GM18511 (cell line): ENCODE results near the gene BRSK2.
"Not testable (repeated sequence)": the region's sequence is repeated elsewhere in the genome, so short reads cannot be mapped to it uniquely, and the experiment has no call there.

ENCODE experiments used
- ATAC-seq: cut with Tn5 transposase; IDR thresholded peaks from one replicate; pipeline ENCODE4 v1.9.1; 2021; ENCODE audit warnings: mild to moderate bottlenecking, moderate library complexity; ENCODE audit not compliant: unreplicated experiment

The BRSK2 gene

GRCh38 chr11:1407668-1408067 lies 17.9 kb downstream of the BRSK2 start:
- no peak for ATAC-seq

GRCh38 chr11:1408346-1408745 lies 18.6 kb downstream of the BRSK2 start:
- ATAC-seq = no peak

- no peak for ATAC-seq
Measured at GRCh38 chr11:1409108-1409851, 19.5 kb downstream of the BRSK2 start.

GRCh38 chr11:1409852-1410125 lies 20.1 kb downstream of the BRSK2 start:
- ATAC-seq = not testable (repeated sequence)

GRCh38 chr11:1410366-1411291 lies 20.9 kb downstream of the BRSK2 start:
- no peak for ATAC-seq

- no peak for ATAC-seq
Measured at GRCh38 chr11:1411301-1411700, 21.6 kb downstream of the BRSK2 start.

- ATAC-seq = not testable (repeated sequence)
Measured at GRCh38 chr11:1411739-1412138, 22.0 kb downstream of the BRSK2 start.

GRCh38 chr11:1412377-1413095 lies 22.8 kb downstream of the BRSK2 start:
- no peak for ATAC-seq

- no peak for ATAC-seq
Measured at GRCh38 chr11:1414650-1415049, 24.9 kb downstream of the BRSK2 start.

GRCh38 chr11:1415631-1416030 lies 25.9 kb downstream of the BRSK2 start:
- no peak for ATAC-seq

GRCh38 chr11:1418192-1418795 lies 28.6 kb downstream of the BRSK2 start:
- ATAC-seq = not testable (repeated sequence)

- ATAC-seq = no peak
Measured at GRCh38 chr11:1419811-1420210, 30.1 kb downstream of the BRSK2 start.

GRCh38 chr11:1421291-1421690 lies 31.6 kb downstream of the BRSK2 start:
- ATAC-seq = no peak

- ATAC-seq = no peak
Measured at GRCh38 chr11:1422481-1422880, 32.7 kb downstream of the BRSK2 start.

GRCh38 chr11:1422981-1423380 lies 33.2 kb downstream of the BRSK2 start:
- ATAC-seq = no peak

GRCh38 chr11:1423406-1423805 lies 33.7 kb downstream of the BRSK2 start:
- not testable (repeated sequence) for ATAC-seq

GRCh38 chr11:1425006-1425405 lies 35.3 kb downstream of the BRSK2 start:
- ATAC-seq = no peak

GRCh38 chr11:1425439-1425838 lies 35.7 kb downstream of the BRSK2 start:
- no peak for ATAC-seq

GRCh38 chr11:1428762-1429316 lies 39.1 kb downstream of the BRSK2 start:
- no peak for ATAC-seq

GRCh38 chr11:1433568-1433967 lies 43.8 kb downstream of the BRSK2 start:
- no peak for ATAC-seq
